Urothelium cell line (cell line): ENCODE data around the gene FRMD3.
A peak's percentile ranks its signal among the peaks of the same experiment; 100 is the strongest.

Experiments
- DNase-seq: peaks from one replicate; pipeline ENCODE4 v3.0.0; 2011; ENCODE audit warnings: low spot score, mixed read lengths
- FAIRE-seq: peaks from 2 replicates; lab custom pipeline; 2011; peaks lifted over from hg19 to GRCh38; lab: Jason Lieb, UNC

The FRMD3 gene

DNA sequence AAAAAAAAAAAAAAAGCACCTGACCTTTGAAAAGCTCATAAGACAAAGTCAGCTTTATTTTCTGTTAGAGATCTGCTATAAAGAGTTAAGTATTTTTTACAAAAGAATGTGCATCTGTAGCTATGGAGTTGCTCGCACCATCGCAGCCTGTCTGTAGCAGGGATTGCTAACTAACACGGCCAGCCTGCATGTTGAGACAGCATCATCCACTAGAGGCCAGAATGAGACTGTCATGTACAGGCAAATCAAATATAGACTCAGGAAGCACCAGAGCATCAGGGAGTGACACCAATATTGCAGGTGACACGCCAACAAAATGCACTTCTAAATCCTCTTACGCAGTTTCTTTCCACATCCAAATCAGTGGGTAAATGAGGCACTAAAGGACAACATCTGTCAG, 339.0 kb downstream of the FRMD3 start:
- FAIRE-seq (peak; percentile 27), DNase-seq (peak; percentile 54)

DNA sequence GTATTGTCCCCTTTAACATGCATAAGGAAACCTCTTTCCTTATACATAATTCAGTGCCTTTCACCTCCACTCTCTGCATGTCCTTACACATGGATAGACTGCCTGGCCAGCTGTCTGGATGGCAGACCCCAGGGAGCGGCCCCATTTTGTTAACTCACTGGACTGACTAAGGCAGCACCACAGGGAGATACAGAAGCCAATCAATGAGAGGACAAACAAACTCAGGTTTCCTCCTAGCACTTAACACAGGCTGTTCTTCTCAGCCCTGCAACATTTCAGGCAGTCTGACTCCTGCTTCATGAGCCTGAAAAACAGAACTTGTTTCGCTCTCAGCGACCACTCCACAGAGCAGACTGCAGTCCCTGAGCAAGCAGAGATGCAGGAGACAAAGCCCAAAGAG, 339.8 kb downstream of the FRMD3 start:
- no peak for DNase-seq
- FAIRE-seq: no peak

DNA sequence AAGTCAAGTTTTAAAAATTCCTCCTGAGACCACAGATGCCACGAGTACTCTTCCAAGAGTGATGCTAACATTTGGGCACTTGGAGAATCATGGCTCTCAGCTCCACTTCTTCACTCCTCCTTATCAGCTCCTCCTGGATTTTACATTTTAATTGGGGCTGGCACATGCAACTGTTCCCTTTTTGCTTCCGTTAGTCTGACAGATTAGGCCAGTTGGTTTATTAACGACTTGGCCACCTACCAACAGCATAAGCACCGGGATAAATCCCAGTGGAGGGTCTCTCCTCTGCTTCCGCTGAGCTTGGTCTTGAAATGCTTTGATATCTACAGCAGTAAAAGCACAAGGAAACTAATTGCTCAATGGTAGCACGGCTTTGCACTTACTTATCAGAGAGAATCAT, 340.6 kb downstream of the FRMD3 start:
- DNase-seq: no peak
- no peak for FAIRE-seq

DNA sequence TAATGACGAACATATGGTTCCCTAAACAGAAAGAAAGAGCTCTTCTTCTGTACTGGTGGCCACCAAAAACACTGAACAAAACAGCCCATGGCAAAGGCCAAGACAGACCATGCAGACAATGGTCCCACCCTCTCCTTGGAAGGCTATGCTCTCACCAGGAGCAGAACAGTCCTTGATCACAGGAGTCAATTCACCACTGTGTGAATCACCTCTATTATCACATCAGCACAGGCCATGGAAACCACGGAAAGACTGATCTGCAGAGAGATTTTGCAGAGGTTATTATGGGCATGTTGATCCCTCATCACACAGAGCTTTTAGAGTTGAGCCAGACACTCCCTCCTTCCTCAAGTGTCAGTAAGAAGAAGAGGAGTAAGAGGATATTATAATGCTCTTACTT, 341.3 kb downstream of the FRMD3 start:
- no peak for FAIRE-seq
- DNase-seq: no peak
